ENCODE results near the gene MYRIP.

Gene MYRIP

DNA sequence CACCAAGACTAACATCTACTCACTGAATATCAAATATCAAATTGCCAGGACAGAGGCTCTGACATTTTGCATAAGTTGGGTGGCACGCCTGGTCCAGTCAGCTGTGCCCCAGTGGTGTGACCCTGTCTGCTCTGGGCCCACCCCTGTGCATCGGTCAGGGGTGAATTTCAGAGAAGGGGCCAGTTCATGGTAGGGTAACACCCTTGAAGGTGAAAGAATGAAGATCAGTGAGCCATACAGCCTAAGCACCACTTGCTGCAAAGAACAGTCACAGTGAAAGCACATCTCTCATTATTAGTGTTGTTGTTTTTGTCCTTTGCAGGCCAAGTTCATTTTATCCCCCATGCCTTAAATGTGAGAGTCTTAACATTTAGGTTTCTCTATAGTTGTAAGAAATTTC lies 86.8 kb downstream of the MYRIP start:
- WGBS, 2 experiments, result 91 to 98% methylated on average over 2 of the region's 2 CpGs
- Histone ChIP-seq H3K4me1 (ENCODE audit: control insufficient read depth, insufficient read depth, low read length) (no peaks in the 10 kb centered on the region), H3K27me3 (ENCODE audit: control insufficient read depth, insufficient read depth, low read length, poor library complexity, severe bottlenecking) (no peaks in the 10 kb centered on the region), H3K9me3 (ENCODE audit: control insufficient read depth, low read length) (no peaks in the 10 kb centered on the region), H3K36me3 (ENCODE audit: control insufficient read depth, insufficient read depth, low read length) (no peaks in the 10 kb centered on the region), H3K4me3 (ENCODE audit: insufficient read depth, low read depth, low read length) (no peak overlapping the region), H3K27ac (ENCODE audit: insufficient read depth, low read depth, low read length, poor library complexity, severe bottlenecking) (no peak overlapping the region)

- WGBS, 2 experiments, result 94% methylated on average over 4 of the region's 4 CpGs
- H3K4me1 ChIP-seq (ENCODE audit: control insufficient read depth, insufficient read depth, low read length), result no peaks in the 10 kb centered on the region
- no peaks in the 10 kb centered on the region for H3K36me3 ChIP-seq (ENCODE audit: control insufficient read depth, insufficient read depth, low read length)
- no peak overlapping the region for H3K4me3 ChIP-seq (ENCODE audit: insufficient read depth, low read depth, low read length)
- H3K27me3 ChIP-seq (ENCODE audit: control insufficient read depth, insufficient read depth, low read length, poor library complexity, severe bottlenecking), result no peaks in the 10 kb centered on the region
- H3K9me3 ChIP-seq (ENCODE audit: control insufficient read depth, low read length), result no peaks in the 10 kb centered on the region
- no peak overlapping the region for H3K27ac ChIP-seq (ENCODE audit: insufficient read depth, low read depth, low read length, poor library complexity, severe bottlenecking)
These were observed 91.1 kb downstream of the MYRIP start for GRCh38 chr3:39900462-39901002.

- H3K36me3 ChIP-seq (ENCODE audit: control insufficient read depth, insufficient read depth, low read length), result no peaks in the 10 kb centered on the region
- no peak overlapping the region for H3K4me3 ChIP-seq (ENCODE audit: insufficient read depth, low read depth, low read length)
- 80 to 98% methylated on average over 1 to 2 of the region's 2 CpGs for WGBS, 2 experiments
These were observed 93.8 kb downstream of the MYRIP start for GRCh38 chr3:39903253-39903652.

GRCh38 chr3:39905788-39906187 lies 96.4 kb downstream of the MYRIP start:
- H3K27me3 ChIP-seq (ENCODE audit: control insufficient read depth, insufficient read depth, low read length, poor library complexity, severe bottlenecking), result no peaks in the 10 kb centered on the region
- no peak overlapping the region for H3K27ac ChIP-seq (ENCODE audit: insufficient read depth, low read depth, low read length, poor library complexity, severe bottlenecking)
- no peaks in the 10 kb centered on the region for H3K9me3 ChIP-seq (ENCODE audit: control insufficient read depth, low read length)
- 97 to 100% methylated on average over 2 of the region's 2 CpGs for WGBS, 2 experiments
- no peaks in the 10 kb centered on the region for H3K36me3 ChIP-seq (ENCODE audit: control insufficient read depth, insufficient read depth, low read length)
- H3K4me3 ChIP-seq (ENCODE audit: insufficient read depth, low read depth, low read length), result no peak overlapping the region
- no peaks in the 10 kb centered on the region for H3K4me1 ChIP-seq (ENCODE audit: control insufficient read depth, insufficient read depth, low read length)

More at GRCh38 chr3:39903253-39903652, 93.8 kb downstream of the MYRIP start:
- H3K27ac ChIP-seq (ENCODE audit: insufficient read depth, low read depth, low read length, poor library complexity, severe bottlenecking), result no peak overlapping the region
- H3K27me3 ChIP-seq (ENCODE audit: control insufficient read depth, insufficient read depth, low read length, poor library complexity, severe bottlenecking), result no peaks in the 10 kb centered on the region
- no peaks in the 10 kb centered on the region for H3K4me1 ChIP-seq (ENCODE audit: control insufficient read depth, insufficient read depth, low read length)
- H3K9me3 ChIP-seq (ENCODE audit: control insufficient read depth, low read length), result no peaks in the 10 kb centered on the region

- Histone ChIP-seq H3K27me3 (ENCODE audit: control insufficient read depth, insufficient read depth, low read length, poor library complexity, severe bottlenecking) (no peaks in the 10 kb centered on the region), H3K4me1 (ENCODE audit: control insufficient read depth, insufficient read depth, low read length) (no peaks in the 10 kb centered on the region), H3K9me3 (ENCODE audit: control insufficient read depth, low read length) (no peaks in the 10 kb centered on the region), H3K27ac (ENCODE audit: insufficient read depth, low read depth, low read length, poor library complexity, severe bottlenecking) (no peak overlapping the region), H3K4me3 (ENCODE audit: insufficient read depth, low read depth, low read length) (no peak overlapping the region), H3K36me3 (ENCODE audit: control insufficient read depth, insufficient read depth, low read length) (no peaks in the 10 kb centered on the region)
- WGBS, 2 experiments, result 78 to 85% methylated on average over 4 of the region's 4 CpGs
These were observed 98.6 kb downstream of the MYRIP start for GRCh38 chr3:39907981-39908380.

- Histone ChIP-seq H3K36me3 (ENCODE audit: control insufficient read depth, insufficient read depth, low read length) (no peaks in the 10 kb centered on the region), H3K4me3 (ENCODE audit: insufficient read depth, low read depth, low read length) (no peak overlapping the region), H3K27ac (ENCODE audit: insufficient read depth, low read depth, low read length, poor library complexity, severe bottlenecking) (no peak overlapping the region), H3K27me3 (ENCODE audit: control insufficient read depth, insufficient read depth, low read length, poor library complexity, severe bottlenecking) (no peaks in the 10 kb centered on the region), H3K9me3 (ENCODE audit: control insufficient read depth, low read length) (no peaks in the 10 kb centered on the region), H3K4me1 (ENCODE audit: control insufficient read depth, insufficient read depth, low read length) (no peaks in the 10 kb centered on the region)
- 78 to 80% methylated on average over 5 to 6 of the region's 6 CpGs for WGBS, 2 experiments
These were observed 100.7 kb downstream of the MYRIP start for GRCh38 chr3:39910135-39910534.

DNA sequence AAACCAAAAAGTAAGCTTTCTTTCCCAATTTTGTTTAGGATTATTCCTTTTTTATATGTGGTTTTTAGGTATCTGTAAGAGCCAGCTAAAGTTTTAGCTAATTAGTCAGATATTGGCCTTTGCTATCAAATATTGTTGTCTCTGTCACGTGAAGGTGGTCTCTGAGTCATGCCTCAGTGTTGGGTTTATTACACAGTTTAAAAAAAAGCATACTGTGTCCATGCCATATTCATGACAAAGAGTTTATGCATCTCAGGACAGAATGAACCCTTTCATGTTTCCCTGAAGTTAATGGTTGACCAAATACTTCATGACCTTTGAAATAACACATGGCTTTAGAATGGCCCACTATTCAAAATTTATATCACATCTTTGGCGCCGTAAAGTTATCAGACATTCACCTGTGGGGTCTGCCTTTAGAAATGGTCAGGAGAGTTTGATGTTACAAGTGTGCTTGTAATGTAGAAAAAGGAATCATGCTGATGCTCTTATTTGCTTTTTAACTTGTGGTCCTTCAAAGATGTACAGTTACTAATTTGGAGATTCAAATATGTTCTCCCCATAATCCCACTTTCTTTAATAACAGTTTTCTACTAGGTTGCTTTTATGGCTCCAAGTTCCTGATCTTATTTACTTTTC lies 101.5 kb downstream of the MYRIP start:
- no peak overlapping the region for H3K4me3 ChIP-seq (ENCODE audit: insufficient read depth, low read depth, low read length)
- no peak overlapping the region for H3K27ac ChIP-seq (ENCODE audit: insufficient read depth, low read depth, low read length, poor library complexity, severe bottlenecking)
- H3K9me3 ChIP-seq (ENCODE audit: control insufficient read depth, low read length), result no peaks in the 10 kb centered on the region
- H3K4me1 ChIP-seq (ENCODE audit: control insufficient read depth, insufficient read depth, low read length), result no peaks in the 10 kb centered on the region
- no peaks in the 10 kb centered on the region for H3K27me3 ChIP-seq (ENCODE audit: control insufficient read depth, insufficient read depth, low read length, poor library complexity, severe bottlenecking)
- WGBS, 2 experiments, result 88 to 97% methylated on average over 3 of the region's 3 CpGs
- H3K36me3 ChIP-seq (ENCODE audit: control insufficient read depth, insufficient read depth, low read length), result no peaks in the 10 kb centered on the region

- Histone ChIP-seq H3K4me1 (ENCODE audit: control insufficient read depth, insufficient read depth, low read length) (no peaks in the 10 kb centered on the region), H3K4me3 (ENCODE audit: insufficient read depth, low read depth, low read length) (no peak overlapping the region), H3K9me3 (ENCODE audit: control insufficient read depth, low read length) (no peaks in the 10 kb centered on the region), H3K36me3 (ENCODE audit: control insufficient read depth, insufficient read depth, low read length) (no peaks in the 10 kb centered on the region), H3K27me3 (ENCODE audit: control insufficient read depth, insufficient read depth, low read length, poor library complexity, severe bottlenecking) (no peaks in the 10 kb centered on the region), H3K27ac (ENCODE audit: insufficient read depth, low read depth, low read length, poor library complexity, severe bottlenecking) (no peak overlapping the region)
- 75 to 84% methylated on average over 3 of the region's 3 CpGs for WGBS, 2 experiments
These were observed 102.3 kb downstream of the MYRIP start for GRCh38 chr3:39911465-39912309.

GRCh38 chr3:39915027-39915426 lies 105.6 kb downstream of the MYRIP start:
- 83 to 88% methylated on average over 2 of the region's 2 CpGs for WGBS, 2 experiments
- no peak overlapping the region for H3K27ac ChIP-seq (ENCODE audit: insufficient read depth, low read depth, low read length, poor library complexity, severe bottlenecking)

GRCh38 chr3:39917065-39917773 lies 107.8 kb downstream of the MYRIP start:
- Histone ChIP-seq H3K36me3 (ENCODE audit: control insufficient read depth, insufficient read depth, low read length) (no peaks in the 10 kb centered on the region), H3K9me3 (ENCODE audit: control insufficient read depth, low read length) (no peaks in the 10 kb centered on the region), H3K4me1 (ENCODE audit: control insufficient read depth, insufficient read depth, low read length) (no peaks in the 10 kb centered on the region), H3K27ac (ENCODE audit: insufficient read depth, low read depth, low read length, poor library complexity, severe bottlenecking) (no peak overlapping the region), H3K27me3 (ENCODE audit: control insufficient read depth, insufficient read depth, low read length, poor library complexity, severe bottlenecking) (no peaks in the 10 kb centered on the region), H3K4me3 (ENCODE audit: insufficient read depth, low read depth, low read length) (no peak overlapping the region)
- WGBS, 2 experiments, result 87 to 90% methylated on average over 1 of the region's 1 CpG

More at GRCh38 chr3:39915027-39915426, 105.6 kb downstream of the MYRIP start:
- no peaks in the 10 kb centered on the region for H3K9me3 ChIP-seq (ENCODE audit: control insufficient read depth, low read length)
- no peaks in the 10 kb centered on the region for H3K36me3 ChIP-seq (ENCODE audit: control insufficient read depth, insufficient read depth, low read length)
- H3K4me1 ChIP-seq (ENCODE audit: control insufficient read depth, insufficient read depth, low read length), result no peaks in the 10 kb centered on the region
- no peak overlapping the region for H3K4me3 ChIP-seq (ENCODE audit: insufficient read depth, low read depth, low read length)
- no peaks in the 10 kb centered on the region for H3K27me3 ChIP-seq (ENCODE audit: control insufficient read depth, insufficient read depth, low read length, poor library complexity, severe bottlenecking)
